GM21717 (cell line): ENCODE measurements around the gene HHIPL1.

Source experiments
- ATAC-seq: cut with Tn5 transposase; IDR thresholded peaks from one replicate; pipeline ENCODE4 v1.9.1; 2021; ENCODE audit warnings: mild to moderate bottlenecking, moderate library complexity; ENCODE audit not compliant: unreplicated experiment

Gene HHIPL1

DNA sequence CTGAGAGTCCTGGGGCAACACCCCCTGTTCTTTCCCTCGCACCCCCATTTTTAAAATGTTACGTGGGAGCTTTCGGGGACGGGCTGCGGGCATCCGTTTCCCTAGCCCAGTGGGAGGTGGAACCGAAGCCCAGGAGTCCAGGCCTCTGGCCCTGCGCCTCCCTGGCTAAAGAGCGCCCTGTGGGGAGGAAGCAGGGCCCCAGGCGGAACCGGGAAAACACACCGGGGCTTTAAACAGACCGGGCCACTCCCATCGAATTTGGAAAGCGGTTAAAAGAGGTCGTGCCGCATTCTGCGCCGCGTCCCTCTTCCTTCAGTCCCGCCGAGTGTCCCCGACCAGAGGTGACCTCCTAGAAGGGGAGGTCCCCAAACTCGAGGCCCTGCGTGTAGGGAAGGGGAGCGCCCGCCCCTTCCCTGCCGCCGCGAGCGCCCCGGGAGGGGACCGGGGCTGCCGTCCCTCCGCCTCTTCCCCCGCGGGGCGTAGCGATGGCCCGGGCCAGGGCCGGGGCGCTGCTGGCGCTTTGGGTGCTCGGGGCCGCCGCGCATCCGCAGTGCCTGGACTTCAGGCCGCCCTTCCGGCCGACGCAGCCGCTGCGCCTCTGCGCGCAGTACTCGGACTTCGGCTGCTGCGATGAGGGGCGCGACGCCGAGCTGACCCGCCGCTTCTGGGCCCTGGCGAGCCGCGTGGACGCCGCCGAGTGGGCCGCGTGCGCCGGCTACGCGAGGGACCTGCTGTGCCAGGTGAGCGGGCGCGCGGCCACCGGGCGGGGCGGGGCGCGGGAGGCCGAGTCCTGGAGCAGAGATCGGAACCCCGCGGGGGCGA, at the start of gene HHIPL1:
HHIPL1 (plus strand) TSS at position 407 of the 822 bp plus-strand sequence; CDS start at position 486, 79 bp downstream.
- no peak for ATAC-seq

DNA sequence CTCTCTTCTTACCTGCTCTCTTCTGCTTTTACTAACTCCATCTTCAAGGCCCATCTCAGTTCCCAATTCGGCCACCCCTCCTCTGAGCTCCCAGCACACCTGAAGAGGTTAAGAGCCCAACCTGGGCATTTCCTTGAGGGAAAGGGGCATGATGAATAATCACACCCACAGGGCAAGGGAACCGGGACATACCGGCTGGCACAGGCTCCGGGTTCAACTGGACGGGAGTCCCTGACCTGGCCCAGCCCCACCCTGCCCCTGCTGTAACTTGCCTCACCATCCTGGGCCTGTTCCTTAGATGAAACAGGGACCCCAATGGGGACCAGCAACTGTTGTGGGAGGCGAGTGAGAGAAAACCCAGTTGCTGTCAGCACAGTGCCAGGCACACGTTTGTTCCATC, 49.4 kb upstream of the HHIPL1 start:
- no peak for ATAC-seq

DNA sequence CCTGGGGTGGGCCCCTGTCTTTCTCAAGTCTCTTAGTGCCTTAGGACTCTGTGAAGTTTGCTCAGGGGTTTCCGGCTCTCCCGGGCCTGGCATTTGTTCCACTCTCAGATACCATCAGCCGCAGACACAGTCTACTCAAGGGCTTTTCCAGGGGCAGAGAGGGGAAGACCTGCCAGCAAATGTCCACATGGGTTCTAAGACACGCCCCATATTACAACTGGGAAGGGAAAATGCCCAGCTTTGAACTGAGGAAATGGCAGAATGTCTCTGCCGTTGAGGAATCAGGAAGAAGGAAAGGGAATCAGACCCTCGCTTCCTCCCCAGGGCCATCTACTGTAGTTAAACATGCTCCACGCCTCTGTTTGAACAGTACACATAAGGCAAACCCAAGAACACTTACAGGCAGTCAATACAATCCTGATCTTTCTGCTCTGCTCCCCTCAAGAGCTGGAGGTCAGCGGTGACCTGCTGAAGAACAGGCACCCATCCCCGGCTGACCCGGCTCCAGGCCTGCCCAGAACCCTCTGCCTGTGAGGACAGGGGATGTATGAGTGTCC, 48.8 kb upstream of the HHIPL1 start:
- no peak for ATAC-seq

DNA sequence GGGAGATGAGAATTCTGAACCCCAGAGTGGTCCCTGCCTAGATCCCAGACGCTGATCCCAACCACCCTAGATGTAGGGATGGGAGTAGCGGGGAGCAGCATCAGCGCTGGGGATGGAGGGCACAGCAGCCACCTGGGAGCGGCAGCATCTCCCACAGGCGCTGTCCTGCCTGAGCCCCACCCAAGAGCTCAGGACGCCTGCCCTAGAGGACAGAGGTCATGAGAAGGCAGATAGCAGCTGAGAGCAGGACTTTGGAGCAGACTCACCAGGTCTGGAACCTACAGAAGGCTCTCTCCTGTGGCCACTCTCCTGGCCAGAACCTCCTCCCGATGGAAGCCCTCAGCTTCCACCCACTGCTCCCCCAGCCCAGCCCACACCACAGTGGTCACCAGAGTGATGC, 48.2 kb upstream of the HHIPL1 start:
- no peak for ATAC-seq

DNA sequence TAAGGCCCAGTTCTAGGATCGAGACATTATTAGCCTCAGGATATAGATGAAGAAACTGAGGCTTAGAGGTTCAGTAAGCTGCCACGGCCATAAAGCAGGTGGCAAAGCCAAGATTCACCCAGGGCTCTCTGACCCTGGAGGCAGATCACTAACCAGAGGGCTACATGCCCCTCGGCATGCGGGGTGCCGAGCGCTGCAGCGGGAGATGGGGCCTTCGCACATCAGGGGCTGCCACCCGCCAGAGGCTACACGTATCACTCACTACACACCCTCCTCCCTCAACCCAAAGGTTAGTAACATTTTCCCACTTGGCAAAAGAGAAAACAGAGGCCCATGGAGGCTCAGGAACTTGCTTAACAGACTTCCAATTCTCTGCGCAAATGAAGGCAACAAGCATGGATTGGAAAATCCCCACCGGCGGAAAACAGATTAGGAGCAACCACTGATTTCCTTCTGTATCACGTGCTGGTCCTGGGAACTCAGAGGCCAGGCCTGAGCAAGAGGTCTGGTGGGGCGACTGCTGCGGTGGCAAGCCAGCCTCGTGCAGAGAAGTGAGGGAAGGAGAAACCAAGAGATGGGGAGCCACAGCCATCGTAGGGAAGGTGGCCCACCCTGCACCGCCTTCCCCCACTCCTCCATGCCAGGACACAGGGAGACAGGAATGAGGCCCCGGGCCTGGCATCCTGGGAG, 46.9 kb upstream of the HHIPL1 start:
- ATAC-seq: no peak

DNA sequence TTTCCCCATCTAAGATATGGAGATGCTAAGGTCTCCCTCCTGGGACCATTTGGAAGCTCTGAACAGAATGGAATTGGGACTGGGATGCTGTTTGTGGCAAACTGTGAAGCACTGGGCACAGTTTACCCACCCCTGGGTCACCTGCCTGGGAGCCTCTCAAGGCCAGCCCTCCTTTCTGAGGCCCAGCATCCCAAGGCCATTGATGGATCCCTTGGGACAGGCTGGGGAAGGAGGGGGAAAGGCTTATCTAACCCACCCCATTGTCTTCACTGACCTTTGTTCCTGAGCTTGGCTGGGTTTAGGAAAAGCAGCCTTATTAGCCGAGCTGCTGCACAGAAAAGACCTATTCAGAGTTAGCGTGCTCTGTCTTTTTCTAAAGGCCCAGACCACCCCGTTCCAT, 46.2 kb upstream of the HHIPL1 start:
- no peak for ATAC-seq

DNA sequence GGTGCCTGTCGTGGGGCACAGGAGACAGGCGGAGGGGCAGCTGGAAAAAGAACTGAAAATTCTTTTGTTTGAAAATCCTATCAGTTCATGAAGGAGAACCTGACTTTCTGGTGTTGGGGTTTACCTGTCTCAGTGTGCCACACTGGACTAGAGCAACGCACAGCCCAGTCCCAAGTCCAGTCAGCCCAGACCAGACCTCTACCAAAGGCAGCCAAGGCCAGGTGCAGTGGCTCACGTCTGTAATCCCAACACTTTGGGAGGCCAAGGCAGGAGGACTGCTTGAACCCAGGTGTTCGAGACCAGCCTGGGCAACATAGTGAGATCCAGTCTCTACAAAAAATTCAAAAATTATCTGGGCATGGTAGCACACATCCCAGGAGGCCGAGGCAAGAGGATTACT, 45.5 kb upstream of the HHIPL1 start:
- ATAC-seq: no peak

DNA sequence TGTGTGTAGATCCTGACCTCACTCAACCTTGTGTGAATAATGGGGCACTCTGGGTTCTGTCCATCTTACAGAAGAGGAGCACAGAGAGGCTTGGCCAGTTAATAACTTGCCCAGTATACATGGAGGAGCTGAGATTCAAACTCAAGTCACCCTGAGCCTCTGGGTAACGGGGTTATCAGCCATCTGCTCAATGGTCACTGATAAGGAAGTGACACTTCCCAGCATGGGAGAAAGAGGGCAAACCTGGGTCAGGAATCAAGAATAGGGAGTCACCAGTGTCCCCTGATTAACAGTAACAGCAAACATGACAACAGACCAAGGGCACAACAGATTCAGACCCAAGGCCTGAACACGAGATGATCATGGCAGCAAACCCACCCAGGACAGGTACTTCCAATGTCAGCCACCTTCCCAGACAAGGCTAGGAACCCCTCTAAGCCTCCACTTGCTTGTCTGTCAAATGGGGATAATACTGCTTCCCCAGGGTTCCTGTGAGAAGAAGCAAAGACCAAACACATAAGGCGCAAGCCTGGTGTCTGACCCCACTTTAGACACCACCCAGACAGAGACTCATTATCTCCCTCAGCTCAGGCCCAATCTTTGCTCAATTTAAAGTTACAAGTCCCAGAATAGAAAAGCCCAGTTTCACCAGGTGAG, 44.6 kb upstream of the HHIPL1 start:
- no peak for ATAC-seq

DNA sequence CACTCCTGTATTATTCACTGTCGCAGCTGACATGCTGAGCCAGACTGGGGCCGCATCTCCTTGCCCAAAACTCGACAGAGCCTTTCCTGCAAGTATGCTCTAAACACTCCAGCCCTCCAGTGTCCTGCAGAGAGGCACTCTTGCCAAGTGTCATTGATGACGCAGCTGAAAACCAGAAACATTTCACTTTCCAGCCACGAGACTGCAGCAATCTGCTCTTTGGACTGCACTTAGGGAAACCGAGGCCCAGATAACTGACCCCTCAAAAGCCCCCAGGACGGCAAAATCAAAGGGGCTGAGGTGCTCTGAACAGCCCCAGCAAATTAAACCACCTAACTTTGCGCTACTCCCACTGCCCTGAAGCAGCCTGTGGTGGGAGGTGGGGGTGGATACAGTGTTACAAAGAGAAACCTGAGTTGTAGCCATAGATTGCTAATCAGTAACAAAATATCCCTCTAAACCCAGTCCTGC, 43.5 kb upstream of the HHIPL1 start:
- ATAC-seq: no peak

DNA sequence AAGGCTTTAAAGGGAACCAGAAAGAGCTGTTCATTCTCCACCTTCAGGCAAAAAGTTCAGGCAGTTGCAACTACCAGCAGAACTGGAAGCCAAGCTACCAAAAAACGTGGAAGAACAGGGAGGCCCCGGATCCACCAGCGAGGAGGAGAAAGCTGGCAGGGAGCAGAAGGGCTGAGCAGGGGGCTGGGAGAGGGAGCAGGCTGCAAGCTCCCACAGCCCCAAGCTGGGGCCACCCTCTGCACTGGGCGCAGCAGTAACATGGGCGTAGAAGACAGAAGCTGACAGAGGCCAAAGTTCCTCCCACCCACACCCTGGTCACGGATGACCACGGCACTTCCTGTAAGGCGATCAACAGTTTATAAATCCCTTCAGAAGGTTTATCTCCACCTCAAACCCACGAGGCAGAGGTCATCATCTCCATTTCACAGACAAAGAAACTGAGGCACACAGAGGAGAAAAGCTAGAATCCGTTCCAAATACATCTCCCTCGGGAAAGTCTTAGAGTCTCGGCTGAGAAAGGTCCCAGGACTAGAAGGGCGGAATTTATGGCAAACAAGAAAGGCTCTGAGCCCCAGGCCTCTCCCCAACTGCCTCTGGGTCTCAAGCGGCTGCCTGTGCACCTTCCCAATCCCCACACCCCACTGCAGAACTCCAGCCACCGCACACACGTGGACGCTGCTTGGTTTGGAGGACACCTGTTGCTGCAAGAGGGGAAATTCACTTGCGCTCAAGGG, 42.7 kb upstream of the HHIPL1 start:
- no peak for ATAC-seq

DNA sequence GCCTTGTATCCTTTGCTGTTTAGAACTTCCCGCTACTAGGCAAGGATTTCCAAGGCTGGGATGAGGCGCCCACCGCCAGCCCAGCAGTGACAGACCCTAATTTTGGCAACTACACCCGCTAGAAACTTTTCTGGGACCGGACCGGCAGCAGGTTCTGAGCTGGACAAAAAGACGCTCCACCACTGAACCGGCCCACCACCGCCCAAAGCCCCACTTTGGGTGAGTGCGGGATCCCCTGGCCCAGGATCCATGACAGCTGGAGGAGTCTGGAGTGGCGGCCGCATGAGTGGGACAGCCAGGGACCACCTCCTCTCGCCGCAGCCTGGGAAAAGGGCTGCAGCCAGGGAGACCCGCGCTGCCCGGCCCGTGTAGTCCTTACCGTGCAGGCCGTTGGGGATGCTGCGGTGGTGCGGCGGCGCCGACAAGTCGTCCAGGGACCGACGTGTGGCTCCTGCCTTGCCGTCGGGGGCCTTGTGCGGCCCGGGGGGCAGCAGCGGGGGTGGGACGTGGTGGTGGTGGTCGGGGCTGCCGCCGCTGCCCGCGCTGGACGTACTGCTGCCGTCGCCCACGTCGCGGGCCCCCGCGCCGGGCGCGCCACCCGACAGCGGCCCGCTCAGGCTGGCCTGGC, 42.0 kb upstream of the HHIPL1 start:
- ATAC-seq: no peak

DNA sequence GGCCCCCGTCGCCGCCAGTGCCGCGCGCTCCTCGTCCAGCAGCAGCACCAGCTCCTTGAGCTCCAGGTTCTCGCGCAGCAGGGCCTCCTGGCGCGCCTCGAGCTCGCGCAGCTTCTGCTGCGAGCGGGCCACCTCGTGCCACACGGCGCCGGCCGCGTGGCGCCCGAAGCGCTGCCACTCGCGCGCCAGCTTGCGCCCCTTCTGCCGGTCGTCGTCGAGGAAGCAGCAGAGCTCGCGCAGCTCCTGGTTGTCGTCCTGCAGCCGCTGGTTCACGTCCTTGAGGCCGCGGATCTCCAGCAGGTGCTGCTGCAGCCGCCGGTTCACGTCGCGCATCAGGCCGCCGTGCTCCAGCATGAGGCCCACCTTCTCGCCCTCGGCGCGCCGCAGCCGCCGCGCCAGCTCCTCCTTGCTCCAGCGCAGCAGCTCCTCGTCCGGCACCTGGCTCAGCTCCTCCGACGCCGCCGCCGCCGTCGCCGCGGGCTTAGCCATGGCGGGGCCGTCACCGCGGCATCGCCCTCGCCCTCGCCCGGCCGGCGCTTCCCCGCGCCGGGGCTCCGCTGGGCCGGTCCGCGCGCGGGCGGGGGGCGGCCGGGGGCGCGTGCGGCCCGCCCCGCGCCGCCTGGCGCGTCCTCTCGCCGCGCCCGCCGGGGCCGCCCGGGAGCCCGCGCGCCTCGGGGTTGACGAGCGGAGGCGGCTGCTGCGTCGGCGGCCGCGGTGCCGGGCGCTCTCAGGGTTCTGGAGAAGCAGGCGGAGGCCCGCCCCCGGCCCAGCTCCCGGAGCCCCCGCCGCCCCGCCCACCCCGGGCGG, 41.3 kb upstream of the HHIPL1 start, which contains the start of gene CCDC85C:
CCDC85C (minus strand) TSS at position 737 of the 807 bp plus-strand sequence; CDS start at position 489, 248 bp downstream.
- ATAC-seq: no peak

DNA sequence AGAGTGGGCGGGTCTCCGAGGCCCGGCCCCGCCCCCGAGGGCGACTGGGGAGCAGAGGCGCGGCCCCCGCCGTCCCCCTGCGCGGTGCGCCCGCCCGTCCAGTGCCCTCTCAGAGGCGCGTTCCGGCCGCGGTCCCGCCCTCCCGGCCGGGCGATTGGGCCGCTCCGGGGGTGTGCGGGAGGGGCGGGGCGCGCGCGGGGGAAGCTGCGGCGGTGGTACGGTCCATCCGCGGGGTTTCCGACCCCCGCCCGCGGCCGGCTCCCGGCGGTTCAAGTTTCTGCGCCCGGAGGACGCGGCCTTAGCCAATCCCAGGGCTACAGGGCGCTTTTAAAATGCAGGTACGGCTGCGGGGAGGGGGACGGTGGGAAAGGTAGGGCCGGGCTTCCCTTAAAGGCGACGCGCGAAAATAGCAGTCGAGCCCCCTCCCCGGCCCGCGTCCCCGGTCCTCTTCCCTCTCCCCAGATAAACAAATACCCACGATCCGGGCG, 40.6 kb upstream of the HHIPL1 start:
- peak; percentile 83 for ATAC-seq

DNA sequence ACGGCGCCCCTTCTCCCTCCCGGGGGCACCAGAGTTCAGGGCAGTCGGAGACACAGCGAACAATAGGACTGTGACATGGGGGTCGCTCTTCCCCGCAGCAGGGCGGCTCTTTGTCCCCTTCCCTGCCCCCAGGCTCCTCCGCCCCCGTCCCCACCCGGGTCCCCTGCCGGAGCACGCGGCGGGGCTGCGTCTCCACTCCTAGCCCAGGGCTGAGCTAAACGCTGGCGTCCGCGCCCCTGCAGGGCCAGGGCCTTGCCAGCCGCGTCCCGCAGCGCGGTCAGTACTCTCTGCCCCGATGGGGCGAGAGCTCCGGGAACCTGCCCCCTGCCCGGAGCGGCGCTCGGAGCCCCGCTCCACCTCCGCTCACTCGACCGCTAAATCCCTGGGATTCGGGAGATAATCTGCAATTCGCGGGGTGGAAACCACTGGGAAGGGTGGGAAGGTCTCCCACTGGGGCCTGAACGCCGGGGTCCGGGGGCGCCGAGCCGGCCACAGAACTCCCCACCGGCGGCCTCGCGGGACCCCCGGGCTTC, 40.1 kb upstream of the HHIPL1 start:
- ATAC-seq: no peak

DNA sequence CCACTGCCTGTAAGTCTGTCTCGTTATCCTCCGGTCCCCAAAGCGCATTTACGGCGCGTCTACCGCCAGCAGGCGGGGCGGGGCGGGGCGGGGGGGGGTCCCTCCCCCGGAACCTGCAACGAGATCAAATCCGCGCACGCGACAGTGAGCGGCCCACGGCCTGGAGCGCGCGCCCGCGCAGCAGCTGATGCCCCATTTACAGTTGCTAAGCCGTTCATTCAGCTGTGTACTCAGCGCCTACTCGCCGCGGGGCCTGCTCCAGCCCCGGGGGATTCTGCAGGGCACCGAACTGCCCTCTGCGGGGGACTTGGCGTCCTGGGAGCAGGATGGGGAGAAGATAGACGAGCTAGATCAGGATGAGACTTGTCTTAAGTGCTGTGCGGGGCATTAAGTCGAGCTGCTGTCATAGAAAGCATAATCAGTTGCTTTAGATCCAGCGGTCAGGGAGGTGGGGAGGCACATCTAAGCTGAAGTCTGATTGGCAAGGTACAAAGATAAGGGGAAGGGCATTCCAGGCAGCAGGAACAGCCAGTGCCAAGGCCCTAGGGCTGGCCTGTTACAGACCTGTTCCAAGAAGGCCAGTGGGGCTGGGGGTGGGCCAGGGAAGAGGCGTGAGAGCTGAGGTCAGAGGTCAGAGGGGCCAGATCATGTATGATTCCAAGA, 39.5 kb upstream of the HHIPL1 start:
- no peak for ATAC-seq

DNA sequence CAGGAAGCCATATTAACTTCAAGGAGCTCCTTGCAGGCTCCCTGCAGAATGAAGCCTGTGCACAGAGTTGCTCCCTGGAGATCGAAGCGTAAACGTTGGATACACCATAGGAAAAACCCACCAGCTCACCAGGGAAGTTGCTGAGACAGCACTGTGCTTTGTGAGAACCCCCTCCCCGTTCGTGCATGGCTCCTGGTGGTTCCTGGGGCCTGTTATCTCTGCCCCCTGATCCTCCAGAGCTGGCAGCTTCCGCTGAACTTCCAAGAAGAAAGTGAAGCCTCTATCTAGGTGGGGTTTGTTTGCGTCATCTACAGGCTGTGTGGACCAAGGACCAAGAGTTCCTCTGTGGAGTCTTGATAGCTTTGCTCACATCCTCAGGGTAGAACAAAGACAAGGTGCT, 38.6 kb upstream of the HHIPL1 start:
- no peak for ATAC-seq

DNA sequence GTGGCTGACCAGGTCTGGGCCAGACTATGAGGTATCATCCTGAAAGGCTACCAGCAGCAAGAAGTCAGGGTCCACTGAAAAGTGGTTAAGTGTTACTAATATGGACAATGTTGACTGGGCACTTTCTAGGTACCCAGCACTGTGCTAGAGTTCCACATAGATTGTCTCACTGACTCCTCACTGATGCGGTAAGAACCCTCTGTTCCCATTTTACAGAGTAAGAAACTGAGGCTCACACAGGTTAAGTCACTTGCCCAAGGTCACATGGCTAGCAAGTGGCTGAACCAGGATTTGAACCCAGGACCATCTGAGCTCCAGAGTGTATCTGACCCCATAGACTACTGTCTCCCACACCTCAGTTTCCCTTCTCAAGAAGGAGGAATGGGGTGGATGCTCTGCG, 36.3 kb upstream of the HHIPL1 start:
- no peak for ATAC-seq
